ENCODE results near the gene GULP1.

Gene GULP1

DNA sequence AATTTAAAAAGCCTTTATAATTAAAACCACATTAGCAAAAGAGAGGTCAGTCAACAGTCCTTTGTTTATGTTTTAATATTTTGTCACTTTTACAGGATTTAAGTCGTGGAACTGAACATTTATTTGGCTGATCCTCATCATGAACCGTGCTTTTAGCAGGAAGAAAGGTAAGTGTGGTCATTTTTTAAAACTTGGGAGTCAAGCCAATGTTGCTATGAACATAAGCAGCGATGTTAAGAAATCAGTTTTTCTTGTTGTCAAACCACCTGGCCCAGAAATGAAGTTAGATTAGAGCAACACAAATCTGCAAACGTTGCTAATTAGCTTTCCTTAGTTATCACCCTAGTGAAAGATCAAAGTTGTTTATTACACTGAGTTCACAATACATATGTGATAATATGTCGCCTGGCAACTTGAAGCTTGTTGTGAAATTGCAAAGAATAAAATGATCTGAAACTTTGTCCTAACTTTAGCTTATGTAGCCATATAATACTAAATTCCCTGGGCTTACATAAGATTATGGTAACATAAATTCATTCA, 186.0 kb downstream of the GULP1 start:
- DNase-seq (ENCODE audit: low spot score), result no peak

DNA sequence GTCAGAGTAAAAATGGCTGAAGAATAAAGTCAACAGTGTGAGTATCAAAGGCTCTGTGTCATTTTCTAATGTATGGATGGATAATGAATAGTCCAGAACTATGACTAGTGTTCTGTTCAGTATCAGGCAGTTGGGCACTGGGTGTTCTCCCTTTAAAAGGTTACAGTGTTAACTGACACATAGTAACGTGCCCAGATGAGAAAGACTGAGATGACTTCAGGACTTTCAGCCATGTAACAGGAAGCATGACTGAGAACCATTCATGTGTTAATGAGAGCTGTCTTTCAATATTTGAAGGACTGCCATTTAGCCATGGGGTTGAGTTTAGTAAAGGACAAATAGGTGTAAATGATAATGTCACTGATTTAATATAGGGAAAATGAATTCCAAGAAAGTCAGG, 187.1 kb downstream of the GULP1 start:
- DNase-seq (ENCODE audit: low spot score), result no peak

DNA sequence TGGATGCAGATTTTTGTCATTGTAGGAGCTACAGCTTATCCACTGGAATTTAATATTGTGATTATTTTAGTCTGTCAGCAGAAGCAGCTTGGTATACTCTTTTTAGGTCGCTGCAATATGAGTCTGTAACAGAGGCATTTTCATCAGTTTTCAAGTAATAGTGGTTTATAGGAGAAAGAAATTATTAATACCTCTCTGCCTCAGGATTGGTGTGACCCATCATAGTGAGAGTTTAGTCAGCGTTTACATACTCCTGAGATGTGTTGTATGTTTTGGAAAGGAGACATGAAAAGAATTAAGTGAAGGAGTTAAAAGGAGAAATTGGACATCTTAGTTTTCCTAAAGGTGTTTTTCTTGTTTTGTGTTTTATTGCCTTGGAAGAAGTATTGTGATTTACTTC, 189.8 kb downstream of the GULP1 start:
- DNase-seq (ENCODE audit: low spot score), result no peak

DNA sequence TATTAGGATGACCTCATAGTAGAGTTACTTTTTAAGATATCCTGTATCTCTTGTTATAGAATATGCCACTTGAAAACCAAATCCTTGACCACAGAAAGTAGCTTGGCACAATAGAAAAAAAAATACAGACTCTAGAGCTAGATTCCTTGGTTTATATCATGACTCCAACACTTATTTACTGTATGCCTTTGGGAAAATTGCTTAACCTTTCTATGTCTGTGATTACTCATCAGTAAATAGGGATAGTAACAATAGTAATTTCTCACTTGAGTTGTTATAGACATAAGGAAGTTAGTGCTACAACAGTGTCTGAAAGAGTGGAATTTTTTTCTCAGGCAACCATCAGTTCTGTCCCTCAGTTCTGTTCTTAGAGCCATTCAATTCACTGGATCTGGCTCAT, 193.8 kb downstream of the GULP1 start:
- no peak for DNase-seq (ENCODE audit: low spot score)

DNA sequence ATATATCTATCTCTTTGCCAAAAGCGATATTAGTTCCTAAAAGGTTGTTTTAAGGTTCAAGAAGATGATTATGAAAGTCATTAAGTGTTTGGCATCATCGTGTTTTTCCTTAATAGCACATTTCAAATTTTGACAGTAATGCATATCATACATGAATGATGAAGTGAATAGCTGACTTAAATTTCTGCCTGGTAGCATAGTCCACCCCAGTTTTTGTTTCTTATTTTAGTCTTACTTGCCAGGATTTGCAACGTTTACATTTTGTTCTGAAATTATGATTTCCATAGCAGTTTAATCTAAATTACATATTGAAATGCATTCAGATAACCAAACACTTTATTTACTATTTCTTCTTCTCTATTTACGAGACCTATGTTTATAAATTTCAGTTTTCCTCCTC, 201.1 kb downstream of the GULP1 start:
- no peak for DNase-seq (ENCODE audit: low spot score)

DNA sequence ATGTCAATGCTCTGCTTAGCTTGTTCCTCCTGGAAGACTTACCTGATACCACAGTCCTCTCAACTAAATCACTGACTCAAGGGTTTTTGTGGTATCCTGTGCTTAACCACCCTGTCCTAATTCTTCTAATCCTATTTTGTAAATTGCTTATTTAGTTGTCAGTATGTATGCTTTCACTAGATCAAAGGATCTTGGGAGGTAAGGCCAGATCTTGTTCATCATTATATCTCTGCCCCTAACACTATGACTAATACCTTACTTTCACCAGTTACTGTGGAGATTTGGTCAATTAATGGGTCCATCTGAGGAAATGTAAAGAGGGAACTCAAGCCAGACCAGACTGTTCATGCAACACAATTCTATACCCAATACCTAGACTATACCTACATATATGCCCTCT, 203.2 kb downstream of the GULP1 start:
- DNase-seq (ENCODE audit: low spot score), result no peak

DNA sequence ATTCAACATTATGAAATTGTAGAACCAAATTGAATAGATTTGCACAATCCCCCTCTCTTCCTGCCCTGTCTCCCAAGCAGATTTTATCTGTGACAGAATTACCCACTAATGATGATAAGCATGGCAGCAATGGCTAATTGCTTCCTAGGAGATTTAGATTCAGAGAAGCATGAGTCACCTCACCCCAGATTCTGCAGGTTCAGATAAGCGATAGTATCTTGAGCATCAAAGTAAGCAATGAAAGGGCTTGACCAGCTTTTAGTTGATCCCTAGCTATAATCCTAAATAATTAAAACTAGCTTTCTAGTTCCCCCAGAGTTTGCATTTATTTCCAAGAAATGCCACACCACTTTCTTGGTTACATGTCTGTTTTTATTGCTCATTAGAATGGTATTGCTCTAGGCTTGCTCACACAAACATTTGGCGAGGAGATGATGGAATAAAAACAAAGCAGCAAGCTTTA, 204.3 kb downstream of the GULP1 start:
- DNase-seq (ENCODE audit: low spot score), result no peak

DNA sequence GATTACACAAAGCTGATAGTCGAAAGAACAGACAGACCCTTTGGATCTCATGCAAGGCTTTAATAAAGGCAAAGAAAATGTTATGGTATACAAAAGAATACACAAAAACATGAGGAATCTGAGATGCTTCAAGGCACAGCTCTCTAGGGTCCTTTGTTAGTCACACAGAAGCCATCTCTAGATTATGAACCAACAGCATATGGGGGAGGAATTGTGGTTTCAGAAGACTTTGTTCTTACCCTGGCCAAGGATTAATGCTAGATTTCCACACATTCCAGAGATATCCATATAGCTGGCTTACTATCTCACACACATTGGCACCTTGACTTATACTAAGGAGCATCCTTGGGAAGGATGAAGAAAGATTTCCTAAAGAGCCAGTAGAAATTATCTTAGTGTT, 206.1 kb downstream of the GULP1 start:
- DNase-seq (ENCODE audit: low spot score), result no peak

DNA sequence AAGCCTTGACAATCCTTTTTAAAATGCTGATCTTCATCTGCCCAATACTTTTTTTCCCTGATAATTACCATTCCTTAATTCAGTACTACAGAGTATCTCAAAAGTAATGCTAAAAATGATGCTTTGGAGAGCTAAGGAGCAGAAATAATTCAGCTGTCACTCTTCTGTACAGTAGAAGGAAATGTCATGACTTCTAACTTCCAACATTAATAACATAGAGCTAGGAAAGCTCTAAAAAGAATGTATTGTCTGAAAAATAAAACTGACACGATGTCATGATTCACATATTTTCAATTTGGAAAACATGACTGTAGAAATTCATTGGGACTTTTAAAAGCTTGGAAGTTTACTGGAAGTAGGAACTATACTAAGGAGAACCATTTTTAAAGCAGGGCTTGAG, 212.3 kb downstream of the GULP1 start:
- no peak for DNase-seq (ENCODE audit: low spot score)

DNA sequence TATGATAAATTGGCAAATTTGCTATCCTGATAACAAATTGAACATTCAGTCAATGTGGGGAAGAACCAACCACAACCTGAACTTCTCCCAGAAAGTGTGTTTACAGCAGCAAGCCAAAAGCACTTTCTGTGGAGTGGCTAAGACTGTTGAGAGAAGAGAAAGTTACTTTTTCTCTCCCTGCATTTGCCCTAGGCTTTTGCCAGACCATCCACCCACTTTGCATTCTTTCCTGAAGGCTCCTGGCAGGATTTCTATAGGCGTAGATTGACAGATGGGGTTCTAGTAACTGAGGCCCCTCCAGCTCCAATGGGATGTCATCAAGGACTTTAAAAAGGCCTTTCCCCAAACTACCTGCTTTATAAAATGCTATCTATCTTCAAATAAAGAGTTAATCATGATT, 215.2 kb downstream of the GULP1 start:
- no peak for DNase-seq (ENCODE audit: low spot score)

DNA sequence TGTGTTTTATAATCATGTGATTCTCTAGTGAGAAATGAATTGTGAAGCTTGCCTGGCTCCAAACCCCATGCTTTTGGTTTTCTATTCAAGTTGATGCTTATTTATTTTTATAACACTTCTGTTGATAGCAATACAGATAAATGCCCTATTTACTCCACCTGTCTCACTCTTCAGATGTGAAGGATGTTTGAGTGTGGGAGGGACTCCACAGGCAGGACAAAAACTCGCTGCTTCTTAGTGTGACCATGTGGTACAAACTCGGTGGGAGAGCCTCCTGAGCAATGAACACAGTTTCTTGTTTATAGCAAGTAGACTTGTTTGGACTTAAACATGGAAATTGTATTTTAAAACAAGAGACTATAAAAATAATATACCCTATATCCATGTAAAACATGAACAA, 219.7 kb downstream of the GULP1 start:
- no peak for DNase-seq (ENCODE audit: low spot score)

DNA sequence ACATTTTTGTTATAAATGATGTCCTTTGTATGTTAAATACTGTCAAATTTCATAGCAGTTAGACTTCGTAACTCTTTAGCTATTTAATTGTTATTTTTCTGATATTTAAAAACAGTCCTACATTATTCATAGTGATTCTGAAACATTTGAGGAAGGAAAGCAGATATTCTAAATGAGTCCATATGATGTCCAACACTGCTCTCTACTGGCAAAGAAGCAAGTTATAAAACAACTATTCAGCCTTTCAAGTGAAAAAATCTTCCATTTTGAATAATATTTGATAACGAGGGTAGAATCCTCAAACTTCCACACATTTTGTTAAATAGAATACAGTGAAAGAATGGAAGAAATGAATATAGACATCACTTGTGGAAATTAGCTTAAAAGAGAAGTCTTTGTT, 220.8 kb downstream of the GULP1 start:
- DNase-seq (ENCODE audit: low spot score), result peak; percentile 54

DNA sequence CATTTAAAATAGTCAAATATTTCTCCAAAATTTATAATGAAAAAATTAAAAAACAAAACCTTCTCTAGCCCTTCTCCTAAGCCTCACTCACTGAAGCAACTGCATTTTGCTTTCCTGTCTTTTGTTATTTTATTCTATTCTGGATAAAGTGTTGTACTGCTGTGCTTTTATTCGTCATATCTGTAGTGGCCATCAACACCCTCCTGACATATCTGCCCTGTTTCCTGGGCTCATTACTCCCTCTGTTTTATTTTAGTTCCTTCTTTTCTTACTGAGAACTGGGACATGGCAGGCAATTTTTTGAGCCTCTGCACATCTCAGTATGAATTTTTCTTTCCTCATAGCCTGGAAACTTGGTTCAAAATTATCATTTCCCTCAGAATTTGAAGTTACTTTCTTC, 224.2 kb downstream of the GULP1 start:
- DNase-seq (ENCODE audit: low spot score), result no peak

DNA sequence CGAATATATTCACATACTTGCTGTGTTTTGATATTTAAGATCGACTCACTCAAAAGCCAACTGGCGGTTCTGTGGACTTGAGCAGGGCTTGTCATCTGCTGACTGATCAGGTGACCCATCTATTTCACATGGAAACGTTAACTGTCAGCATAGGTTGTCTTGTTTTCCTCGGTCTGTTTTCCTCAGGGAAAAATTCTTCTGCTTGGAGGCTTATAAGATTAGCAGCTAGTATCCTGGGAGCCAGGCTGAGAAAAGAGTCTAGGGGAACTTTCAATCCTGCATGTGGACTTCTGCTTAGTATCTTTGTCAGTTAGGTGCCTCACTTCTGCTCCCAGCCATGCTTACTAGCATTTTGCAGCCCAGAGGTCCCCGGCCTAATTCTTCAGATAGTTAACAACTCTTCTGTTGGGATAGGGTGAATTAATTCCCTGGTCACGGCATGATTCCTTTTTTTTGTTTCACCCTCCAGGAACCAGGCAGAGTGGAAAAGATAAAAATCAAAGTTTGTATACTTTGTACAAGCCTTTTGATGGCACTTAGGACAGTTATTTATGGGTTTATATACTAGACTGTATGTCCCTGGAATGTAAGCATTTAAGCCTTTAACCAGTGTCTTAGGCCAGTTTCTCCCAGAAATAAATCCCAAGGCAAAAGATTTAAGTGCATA, 226.0 kb downstream of the GULP1 start:
- DNase-seq (ENCODE audit: low spot score), result no peak

DNA sequence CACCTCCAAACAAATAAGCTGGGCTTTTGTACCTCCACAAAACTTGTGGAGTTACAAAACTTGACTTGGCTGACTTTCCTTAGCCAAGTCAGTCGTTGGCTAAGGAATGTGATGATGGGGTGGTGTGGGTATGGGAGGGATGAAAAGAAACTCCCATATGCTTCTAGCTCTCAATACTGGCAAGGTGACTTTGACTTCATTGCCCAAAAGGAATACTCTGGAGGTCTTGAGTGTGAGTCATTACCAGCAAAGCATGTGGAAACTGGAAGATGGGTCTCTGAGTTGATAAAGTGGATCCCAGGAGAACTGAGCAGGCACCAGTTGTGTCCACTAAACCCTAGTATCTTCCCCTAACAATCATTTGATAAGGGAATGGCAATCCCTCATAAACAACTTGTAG, 226.7 kb downstream of the GULP1 start:
- no peak for DNase-seq (ENCODE audit: low spot score)

DNA sequence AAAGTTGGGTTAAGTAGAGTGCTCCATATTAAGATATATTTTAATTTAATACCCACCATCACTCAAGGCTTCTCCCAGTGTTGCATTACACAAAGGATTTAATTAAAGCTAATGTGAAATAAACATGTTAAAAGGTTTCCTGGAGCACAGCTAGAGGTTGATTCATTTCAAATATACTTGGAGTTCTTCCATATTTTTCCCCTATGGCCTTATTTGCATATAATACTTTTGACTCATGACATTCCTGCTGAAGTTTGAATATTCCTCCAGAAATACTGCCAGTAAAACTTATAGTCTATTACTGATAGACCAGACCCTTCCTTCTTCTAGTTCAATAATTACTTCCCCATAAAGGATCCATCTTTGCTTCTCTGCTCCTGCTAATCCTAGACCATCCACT, 227.5 kb downstream of the GULP1 start:
- DNase-seq (ENCODE audit: low spot score), result no peak

DNA sequence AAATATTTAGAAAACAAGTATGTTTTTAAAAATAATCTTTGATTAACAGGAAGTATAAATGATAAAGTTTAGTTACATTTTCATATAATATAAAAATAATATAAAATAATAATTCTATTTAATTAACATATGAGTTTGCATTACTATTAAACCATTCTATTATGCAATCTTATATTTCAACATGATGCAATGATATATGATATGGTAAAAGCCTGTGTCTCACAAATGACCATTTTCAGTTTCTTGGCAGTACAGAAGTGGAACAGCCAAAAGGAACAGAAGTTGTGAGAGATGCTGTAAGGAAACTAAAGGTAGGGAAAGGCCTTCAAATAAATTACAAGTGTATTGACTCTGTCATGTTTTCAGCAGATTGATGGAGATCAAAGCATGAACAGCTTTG, 230.8 kb downstream of the GULP1 start:
- no peak for DNase-seq (ENCODE audit: low spot score)

DNA sequence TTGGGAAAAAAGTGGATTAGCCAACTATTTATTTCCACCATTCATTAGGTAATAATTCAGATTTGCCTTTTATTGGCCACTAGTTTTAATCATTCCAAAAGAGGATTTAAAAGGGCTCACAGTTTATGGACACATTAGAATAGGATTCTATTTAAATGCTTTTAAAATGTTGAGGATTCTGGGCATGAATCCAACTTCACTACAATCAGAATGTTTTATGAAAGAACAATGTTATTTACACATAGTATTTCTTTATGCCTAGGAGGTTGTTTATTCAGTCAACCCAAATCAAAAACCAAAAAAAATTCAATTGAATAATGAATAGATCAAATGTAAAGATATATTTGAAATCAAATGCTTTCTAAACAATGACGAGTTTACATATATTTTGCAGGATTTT, 232.2 kb downstream of the GULP1 start:
- no peak for DNase-seq (ENCODE audit: low spot score)

DNA sequence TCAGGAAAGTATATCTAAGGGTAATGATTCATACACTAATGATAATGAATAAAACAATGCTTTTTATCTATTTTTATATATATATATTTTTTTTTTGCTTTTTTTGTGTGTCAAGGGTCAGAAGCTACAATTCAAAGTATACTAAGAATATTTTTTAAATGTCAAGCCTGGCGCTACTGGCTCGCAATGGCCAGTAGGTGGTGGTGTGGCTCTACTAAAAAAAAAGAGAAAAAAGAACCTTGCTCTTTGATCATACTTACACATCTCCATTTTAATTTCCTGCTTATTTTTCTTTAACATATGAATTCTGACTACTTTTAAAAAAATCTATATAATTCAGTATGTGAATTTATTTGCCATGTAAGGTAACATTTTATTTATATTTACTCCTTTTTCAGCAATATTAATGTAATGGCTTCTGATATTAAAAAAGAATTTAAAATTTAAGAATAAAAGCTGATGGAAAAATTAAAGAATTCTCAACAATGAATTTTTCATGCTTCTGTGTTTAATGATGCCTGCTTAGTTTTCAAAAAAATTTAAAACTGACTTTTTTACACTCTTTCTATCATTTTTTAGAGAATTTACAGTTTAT, 232.9 kb downstream of the GULP1 start:
- peak; percentile 28 for DNase-seq (ENCODE audit: low spot score)

DNA sequence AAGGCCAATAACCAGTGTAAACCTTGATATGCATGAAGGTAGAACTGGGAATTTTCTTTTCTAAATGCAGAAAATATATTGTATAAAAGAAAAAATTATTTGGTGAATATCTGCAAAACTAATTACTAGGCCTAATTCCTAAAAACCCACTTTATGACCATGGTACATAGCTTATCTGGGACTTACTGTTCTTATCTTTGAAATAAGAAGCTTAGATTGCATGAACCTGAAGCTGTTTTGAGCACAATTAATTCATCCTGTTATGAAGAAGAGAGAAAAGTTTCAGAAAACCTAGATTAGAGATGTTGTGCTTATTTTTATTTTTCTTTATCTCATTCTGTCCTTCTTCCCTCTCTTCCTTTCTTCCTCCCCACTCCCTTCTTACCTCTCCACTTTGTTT, 235.0 kb downstream of the GULP1 start:
- no peak for DNase-seq (ENCODE audit: low spot score)

DNA sequence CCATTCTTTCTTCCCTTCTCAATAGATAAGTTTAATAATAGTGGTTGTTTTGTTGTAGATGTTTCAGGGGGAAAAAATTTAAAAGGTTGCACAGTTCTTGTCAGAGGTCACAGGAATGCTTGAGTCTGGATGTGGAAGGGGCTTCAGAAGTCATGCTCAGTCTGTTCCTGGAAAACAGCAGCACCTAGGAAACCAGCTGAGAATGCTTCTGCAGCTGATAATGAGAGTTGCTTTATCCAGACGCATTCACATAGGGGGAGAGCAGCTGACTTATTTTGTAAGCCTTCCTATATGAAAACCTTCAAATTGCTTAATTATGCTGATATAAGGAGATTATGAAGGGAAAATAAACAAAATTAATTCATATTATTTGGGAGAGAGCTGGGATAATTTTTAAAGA, 235.5 kb downstream of the GULP1 start:
- DNase-seq (ENCODE audit: low spot score), result no peak

DNA sequence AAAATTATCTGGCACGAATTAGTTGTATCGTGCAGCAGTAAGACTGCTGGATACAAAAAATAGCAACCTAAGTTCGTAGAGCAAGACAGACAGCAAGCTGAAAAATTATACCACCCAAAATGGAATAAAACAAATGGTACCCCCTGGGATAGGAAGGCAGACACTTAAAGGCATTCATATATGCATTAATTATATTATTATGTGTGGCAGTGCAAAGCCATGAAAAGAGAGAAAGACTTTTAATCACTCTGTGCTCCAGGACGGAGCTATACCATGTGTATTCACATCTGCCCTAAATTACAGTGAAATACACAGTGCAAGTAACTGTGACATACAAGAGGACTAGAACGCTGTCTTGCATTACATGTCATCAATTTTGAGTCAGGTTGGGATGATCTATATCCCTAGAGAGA, 235.9 kb downstream of the GULP1 start:
- no peak for DNase-seq (ENCODE audit: low spot score)

DNA sequence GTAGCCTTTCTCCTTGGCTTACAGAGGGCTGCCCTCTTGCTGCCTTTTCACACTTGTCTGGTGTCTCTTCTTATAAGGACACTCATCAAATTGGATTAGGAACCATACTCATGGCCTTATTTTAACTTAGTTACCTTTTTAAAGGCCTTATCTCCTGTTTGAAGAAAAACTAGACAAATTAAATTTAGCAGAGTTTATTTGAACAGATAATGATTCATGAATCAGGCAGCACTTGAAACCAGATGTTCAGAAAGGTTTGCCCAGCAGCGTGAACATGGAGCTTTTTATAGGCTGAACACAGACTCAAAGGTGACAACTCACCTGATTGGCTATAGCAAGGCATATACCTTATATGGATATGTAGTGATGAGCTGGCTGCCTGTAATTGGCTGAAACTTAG, 238.0 kb downstream of the GULP1 start:
- no peak for DNase-seq (ENCODE audit: low spot score)

DNA sequence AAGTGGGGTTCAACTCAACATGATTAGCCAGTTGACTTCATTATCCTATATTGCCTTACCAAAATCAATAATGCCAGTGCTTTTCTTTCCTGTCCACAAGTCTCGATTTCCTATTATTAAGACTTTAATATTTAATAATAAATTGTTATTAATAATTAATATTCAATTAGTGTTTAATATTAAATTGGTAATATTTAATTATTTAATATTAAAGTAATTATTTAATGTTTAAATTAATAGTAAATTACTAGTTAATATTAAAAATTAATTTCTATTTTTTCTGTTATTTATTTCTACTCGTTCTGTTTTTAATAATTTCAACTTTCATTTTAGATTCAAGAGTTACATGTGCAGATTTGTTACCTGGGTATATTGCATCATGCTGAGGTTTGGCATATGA, 243.2 kb downstream of the GULP1 start:
- no peak for DNase-seq (ENCODE audit: low spot score)

Measured in globus pallidus (tissue), 1 donor.